B cell (primary cell): ENCODE measurements around the gene AFDN. TPM values are rescaled to one million over a fixed set of nuclear protein-coding genes. Genes with fewer than 3 reads are reported as not detected.

Source experiments
- ATAC-seq: fragments of 200-7000 bp; cut with Tn5 transposase; one replicate; pipeline ENCODE4 v1.10.0; 2021; ENCODE audit warnings: low read depth, mild to moderate bottlenecking, moderate number of reproducible peaks, moderate library complexity
- CTCF ChIA-PET: fragments of 350-600 bp; sonication (Branson Sonifier 250); formaldehyde crosslinking; loops from one replicate; lab custom pipeline; 2021; ENCODE audit warnings: antibody characterized with exemption, inconsistent platforms; lab: Charles Lee
- POLR2A ChIA-PET: fragments of 350-600 bp; sonication (Branson Sonifier 250); formaldehyde crosslinking; loops from one replicate; lab custom pipeline; 2021; ENCODE audit warnings: antibody characterized with exemption; lab: Charles Lee
- DNase-seq: peaks from one replicate; pipeline ENCODE4 v3.0.0; 2013
- H2AFZ ChIP-seq: 2 replicates; pipeline ENCODE4 v1.6.1; 2012; ENCODE audit warnings: mild to moderate bottlenecking, low read depth, low read length; ENCODE audit not compliant: insufficient read depth, poor library complexity, severe bottlenecking
- H3K27ac ChIP-seq, 2 donors: 1 replicate in 1 of 2; 2 replicates in 1 of 2; pipeline ENCODE4 v1.5.1; 2012 to 2013; ENCODE audit warnings: low read length in 2 of 2, mild to moderate bottlenecking in 2 of 2, moderate library complexity in 1 of 2
- H3K27me3 ChIP-seq, 4 experiments: fragments of 200-600 bp in 1 of 4; sonication (generic) in 1 of 4; replicated peaks in 1 of 4; 1 replicate in 2 of 4; 2 replicates in 2 of 4; pipeline versions ENCODE4 v1.6.1 to v1.7.0; 2013 to 2016; ENCODE audit warnings: low read length in 3 of 4, mild to moderate bottlenecking in 2 of 4, mixed read lengths in 1 of 4, moderate library complexity in 1 of 4; ENCODE audit not compliant: insufficient read depth in 4 of 4, control insufficient read depth in 3 of 4; ENCODE audit errors: control extremely low read depth in 1 of 4
- H3K36me3 ChIP-seq, 2 experiments: replicated peaks in 1 of 2; 1 replicate in 1 of 2; 2 replicates in 1 of 2; pipeline versions ENCODE4 v1.6.1 to v1.7.1; 2013; ENCODE audit warnings: low read length in 1 of 2; ENCODE audit not compliant: insufficient read depth in 2 of 2, control insufficient read depth in 1 of 2; ENCODE audit errors: control extremely low read depth in 1 of 2, extremely low read depth in 1 of 2
- H3K4me1 ChIP-seq, 2 donors: fragments of 200-600 bp in 1 of 2; sonication (generic) in 1 of 2; 1 replicate in 1 of 2; 2 replicates in 1 of 2; pipeline versions ENCODE4 v1.5.1 to v1.6.1; 2013 to 2017; ENCODE audit warnings: low read length in 2 of 2; ENCODE audit not compliant: control insufficient read depth in 2 of 2, insufficient read depth in 2 of 2
- H3K4me2 ChIP-seq: replicated peaks from 2 replicates; pipeline ENCODE3; 2012; ENCODE audit warnings: mild to moderate bottlenecking, low read depth, low read length; ENCODE audit not compliant: poor library complexity, severe bottlenecking
- H3K4me3 ChIP-seq, 5 experiments: fragments of 200-600 bp in 1 of 5; sonication (generic) in 1 of 5; 1 replicate in 3 of 5; 2 replicates in 2 of 5; pipeline versions ENCODE4 v1.5.1 to v1.7.0; 2011 to 2016; ENCODE audit warnings: low read length in 4 of 5, mild to moderate bottlenecking in 4 of 5, low read depth in 2 of 5, control low read depth in 1 of 5, moderate library complexity in 1 of 5; ENCODE audit not compliant: insufficient read depth in 1 of 5; ENCODE audit errors: control extremely low read depth in 1 of 5, extremely low read depth in 1 of 5
- H3K79me2 ChIP-seq: fragments of 200-600 bp; sonication (generic); one replicate; pipeline ENCODE4 v1.6.0; 2016; ENCODE audit warnings: low read length; ENCODE audit not compliant: control insufficient read depth, insufficient read depth
- H3K9ac ChIP-seq: fragments of 200-600 bp; sonication (generic); 2 replicates; pipeline ENCODE4 v1.6.1; 2017; ENCODE audit warnings: mild to moderate bottlenecking, low read length, moderate library complexity
- H3K9me3 ChIP-seq, 3 donors: one replicate each; pipeline versions ENCODE4 v1.6.1 to v1.7.1; 2013; ENCODE audit warnings: low read length in 2 of 3; ENCODE audit not compliant: control insufficient read depth in 2 of 3, insufficient read depth in 1 of 3; ENCODE audit errors: control extremely low read depth in 1 of 3
- H4K20me1 ChIP-seq: 2 replicates; pipeline ENCODE4 v1.6.0; 2012; ENCODE audit warnings: mild to moderate bottlenecking, low read length; ENCODE audit not compliant: insufficient read depth, control insufficient read depth, poor library complexity, severe bottlenecking
- H3K27ac Mint-ChIP-seq: one replicate; pipeline ENCODE4 v1.8.0; 2021; ENCODE audit warnings: mixed read lengths
- H3K27me3 Mint-ChIP-seq: one replicate; pipeline ENCODE4 v1.8.0; 2021; ENCODE audit warnings: mixed read lengths
- H3K4me1 Mint-ChIP-seq: one replicate; pipeline ENCODE4 v1.8.0; 2021; ENCODE audit warnings: mixed read lengths
- H3K4me3 Mint-ChIP-seq: one replicate; pipeline ENCODE4 v1.8.0; 2021; ENCODE audit warnings: mixed read lengths
- H3K9me3 Mint-ChIP-seq: one replicate; pipeline ENCODE4 v1.8.0; 2022; ENCODE audit warnings: mixed read lengths; ENCODE audit not compliant: insufficient read depth
- EZH2 ChIP-seq: IDR thresholded peaks from 2 replicates; pipeline ENCODE4 v1.6.1; 2012; ENCODE audit warnings: borderline replicate concordance, low read depth, mild to moderate bottlenecking, moderate library complexity, low read length; ENCODE audit not compliant: insufficient read depth, poor library complexity, severe bottlenecking
- WGBS: methylation state at CpG from one replicate; pipeline ENCODE4 v1.1.5; 2013; ENCODE audit warnings: missing lambda C conversion rate; ENCODE audit not compliant: insufficient coverage; 5-methylcytosine and 5-hydroxymethylcytosine counted together
- intact Hi-C: fragments of 100-400 bp; cut with micrococcal nuclease; formaldehyde crosslinking; loops from one replicate; pipeline ENCODE4 v1.10.0; 2022
- polyA plus RNA-seq: library from polyadenylated mRNA; depleted of rRNA; stranded (reverse); fragments of >200 nt; gene quantifications from 2 replicates; pipeline ENCODE4 v1.2.3, GENCODE V29; 2012
- total RNA-seq, 2 donors: library from RNA; stranded (reverse); fragments of 120-200 nt in 1 of 2; gene quantifications; 1 replicate in 1 of 2; 2 replicates in 1 of 2; pipeline versions ENCODE4 v1.2.3 to v1.2.4, GENCODE V29; 2013 to 2022
- TF ChIP-seq, protein P1 (sequence below): fragments of 200-600 bp; IDR thresholded peaks from one replicate; pipeline ENCODE4 v1.8.0; 2022; ENCODE audit warnings: antibody characterized with exemption, mild to moderate bottlenecking

AFDN gene
- total and polyA plus RNA-seq, 2 donors (not counting 1 experiment from before 2014, with no cell fraction given) = 15.4 to 70.5 TPM

DNA sequence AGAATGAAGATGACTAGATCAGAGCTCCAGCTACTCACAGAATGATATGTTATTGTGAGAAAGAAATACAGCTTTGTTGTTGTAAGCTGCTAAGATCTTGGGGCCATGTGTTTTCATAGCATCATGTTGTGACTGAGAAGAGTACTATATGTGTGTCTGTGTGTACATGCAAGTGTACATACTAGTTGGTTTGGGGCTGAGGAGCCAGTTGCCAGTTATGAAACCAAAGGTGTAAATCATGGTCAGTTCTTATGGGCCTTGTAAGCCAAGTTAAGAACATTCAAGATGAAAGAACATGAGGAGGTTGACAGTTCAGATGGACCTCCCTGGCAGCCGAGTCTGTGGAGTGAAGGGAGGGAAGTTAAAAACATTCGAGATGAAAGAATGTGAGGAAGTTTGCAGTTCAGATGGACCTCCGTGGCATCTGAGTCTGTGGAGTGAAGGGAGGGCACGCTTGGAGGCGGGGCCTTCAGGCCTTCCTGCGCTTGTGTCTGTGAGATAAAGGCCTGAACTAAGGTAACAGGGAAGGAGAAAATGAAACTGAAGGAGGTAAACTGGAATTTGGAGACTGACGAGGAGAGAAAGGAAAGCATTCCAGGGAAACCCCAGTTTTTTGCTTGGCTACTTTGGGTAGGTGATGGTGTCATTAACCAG, 13.9 kb downstream of the AFDN start:
- Mint-ChIP-seq H3K4me1 (no peaks in the 10 kb centered on the region), H3K27ac (no peak overlapping the region), H3K4me3 (no peak overlapping the region), H3K9me3 (no peaks in the 10 kb centered on the region), H3K27me3 (peaks cover 7% of the 10 kb centered on the region)
- Histone ChIP-seq H3K4me1 (no peaks in the 10 kb centered on the region), H3K27me3 (peaks cover 0 to 4% (median 0%) of the 10 kb centered on the region in 4 experiments), H4K20me1 (no peaks in the 10 kb centered on the region), H3K4me3 (no peak overlapping the region), H2AFZ (no peak overlapping the region), H3K79me2 (peaks cover 4% of the 10 kb centered on the region), H3K9ac (no peak overlapping the region), H3K36me3 (no peaks in the 10 kb centered on the region), H3K4me2 (no peak overlapping the region), H3K9me3 (no peaks in the 10 kb centered on the region), H3K27ac (no peak overlapping the region)
- intact Hi-C loops = no loop called here
- CTCF ChIA-PET = no interaction called here
- no peak for TF ChIP-seq EZH2
- TF ChIP-seq, protein P1, sequence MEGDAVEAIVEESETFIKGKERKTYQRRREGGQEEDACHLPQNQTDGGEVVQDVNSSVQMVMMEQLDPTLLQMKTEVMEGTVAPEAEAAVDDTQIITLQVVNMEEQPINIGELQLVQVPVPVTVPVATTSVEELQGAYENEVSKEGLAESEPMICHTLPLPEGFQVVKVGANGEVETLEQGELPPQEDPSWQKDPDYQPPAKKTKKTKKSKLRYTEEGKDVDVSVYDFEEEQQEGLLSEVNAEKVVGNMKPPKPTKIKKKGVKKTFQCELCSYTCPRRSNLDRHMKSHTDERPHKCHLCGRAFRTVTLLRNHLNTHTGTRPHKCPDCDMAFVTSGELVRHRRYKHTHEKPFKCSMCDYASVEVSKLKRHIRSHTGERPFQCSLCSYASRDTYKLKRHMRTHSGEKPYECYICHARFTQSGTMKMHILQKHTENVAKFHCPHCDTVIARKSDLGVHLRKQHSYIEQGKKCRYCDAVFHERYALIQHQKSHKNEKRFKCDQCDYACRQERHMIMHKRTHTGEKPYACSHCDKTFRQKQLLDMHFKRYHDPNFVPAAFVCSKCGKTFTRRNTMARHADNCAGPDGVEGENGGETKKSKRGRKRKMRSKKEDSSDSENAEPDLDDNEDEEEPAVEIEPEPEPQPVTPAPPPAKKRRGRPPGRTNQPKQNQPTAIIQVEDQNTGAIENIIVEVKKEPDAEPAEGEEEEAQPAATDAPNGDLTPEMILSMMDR = no peak
- no peak for DNase-seq
- no peak for ATAC-seq
- 74% methylated on average over 7 of the region's 7 CpGs for WGBS
- POLR2A ChIA-PET = no interaction called here

DNA sequence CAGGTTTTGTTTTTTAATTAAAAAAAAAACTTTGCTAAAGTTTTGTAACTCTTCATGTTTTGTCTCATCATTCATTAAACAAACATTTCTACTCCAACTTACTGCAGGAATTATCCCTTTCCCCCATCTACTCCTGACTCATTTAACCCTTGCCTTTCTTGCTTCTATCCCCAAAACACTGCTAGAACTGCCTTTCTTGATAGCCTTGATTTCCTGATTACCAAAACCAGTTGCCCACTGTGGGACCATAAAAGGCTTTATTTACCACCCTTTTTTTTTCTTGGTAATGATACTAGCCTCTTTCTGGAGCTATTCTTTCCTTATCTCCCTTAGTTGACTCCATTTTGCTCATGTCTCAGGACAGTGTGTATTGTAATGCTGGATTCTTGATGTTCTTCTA, 15.3 kb downstream of the AFDN start:
- Histone ChIP-seq H3K79me2 (peaks cover 4% of the 10 kb centered on the region), H3K27me3 (no peaks in the 10 kb centered on the region), H3K27ac (no peak overlapping the region), H3K4me1 (no peaks in the 10 kb centered on the region), H3K9ac (no peak overlapping the region), H4K20me1 (no peaks in the 10 kb centered on the region), H3K9me3 (no peaks in the 10 kb centered on the region), H2AFZ (no peak overlapping the region), H3K36me3 (no peaks in the 10 kb centered on the region), H3K4me2 (no peak overlapping the region), H3K4me3 (no peak overlapping the region)
- DNase-seq (no peak), ATAC-seq (no peak)
- no peak overlapping the region for H3K27ac Mint-ChIP-seq
- CTCF ChIA-PET = no interaction called here
- intact Hi-C loops = no loop called here
- no peak overlapping the region for H3K4me3 Mint-ChIP-seq
- no peaks in the 10 kb centered on the region for H3K9me3 Mint-ChIP-seq
- H3K27me3 Mint-ChIP-seq = peaks cover 7% of the 10 kb centered on the region
- no peak for TF ChIP-seq EZH2
- TF ChIP-seq, protein P1 = no peak
- POLR2A ChIA-PET = no interaction called here
- no peaks in the 10 kb centered on the region for H3K4me1 Mint-ChIP-seq
